ENCODE results near the gene KHDC4.

GRCh38 chr1:155897746-155898145, 36.5 kb downstream of the KHDC4 start:
- TF ChIP-seq CTCF (CRISPR knock-in tag; IDR thresholded peaks at IDR 0.05), result no peak
- no peak for TF ChIP-seq TEAD3 (CRISPR knock-in tag; optimal IDR thresholded peaks at IDR 0.05; ENCODE audit: borderline replicate concordance)
- TF ChIP-seq NFRKB (IDR thresholded peaks at IDR 0.05), result no peak
- TF ChIP-seq SUZ12 (IDR thresholded peaks at IDR 0.05; ENCODE audit: low read depth, low read length), result no peak
- TF ChIP-seq ZNF83 (CRISPR knock-in tag; IDR thresholded peaks at IDR 0.05; ENCODE audit: borderline replicate concordance), result no peak
- TF ChIP-seq ZNF687 (CRISPR knock-in tag; IDR thresholded peaks at IDR 0.05), result no peak
- no peak for TF ChIP-seq STAT6 (CRISPR knock-in tag; IDR thresholded peaks at IDR 0.05; ENCODE audit: borderline replicate concordance)
